Measurements from ENCODE around the gene STAG3. TPM values are rescaled to one million over a fixed set of nuclear protein-coding genes. Genes with fewer than 3 reads are reported as not detected.
A peak's percentile ranks its signal among the peaks of the same experiment; 100 is the strongest.

STAG3 gene
- polyA plus RNA-seq, 3 donors, result 0.39 TPM; not detected in 1

- no peak overlapping the region for H3K27ac Mint-ChIP-seq
- Histone ChIP-seq H3K4me2 (replicated peaks; ENCODE audit: extremely low read depth, low read length, poor library complexity, severe bottlenecking) (no peak overlapping the region), H3K4me3 (replicated peaks in 1 of 3; ENCODE audit: low read depth in 2 of 3, low read length in 3 of 3) (no peak overlapping the region), H3K9ac (ENCODE audit: insufficient read depth, low read length, poor library complexity, severe bottlenecking) (no peak overlapping the region), H3K36me3 (replicated peaks in 1 of 2; ENCODE audit: control insufficient read depth in 1 of 2, insufficient read depth in 2 of 2, low read length in 2 of 2) (no peaks in the 10 kb centered on the region), H3K79me2 (ENCODE audit: insufficient read depth, low read length) (no peaks in the 10 kb centered on the region), H3K27me3 (ENCODE audit: control insufficient read depth in 2 of 2, insufficient read depth in 2 of 2, low read length in 2 of 2) (peaks cover 0 to 14% of the 10 kb centered on the region in 2 donors), H4K20me1 (ENCODE audit: insufficient read depth, low read length) (no peaks in the 10 kb centered on the region), H3K27ac (ENCODE audit: low read depth in 1 of 2, low read length in 2 of 2) (no peak overlapping the region), H3K9me3 (replicated peaks in 1 of 2; ENCODE audit: control insufficient read depth in 1 of 2, insufficient read depth in 1 of 2, low read length in 2 of 2) (no peaks in the 10 kb centered on the region), H3K4me1 (ENCODE audit: control insufficient read depth in 1 of 2, insufficient read depth in 2 of 2, low read length in 2 of 2) (peaks cover 9 to 14% of the 10 kb centered on the region in 2 donors), H2AFZ (ENCODE audit: insufficient read depth, low read depth, low read length, poor library complexity, severe bottlenecking) (no peak overlapping the region)
- H3K4me3 Mint-ChIP-seq, result no peak overlapping the region
- 57% methylated on average over 2 of the region's 3 CpGs for WGBS (ENCODE audit: insufficient coverage)
- peaks cover 0 to 3% (median 0%) of the 10 kb centered on the region in 7 donors for H3K9me3 Mint-ChIP-seq
- TF ChIP-seq, protein P1, sequence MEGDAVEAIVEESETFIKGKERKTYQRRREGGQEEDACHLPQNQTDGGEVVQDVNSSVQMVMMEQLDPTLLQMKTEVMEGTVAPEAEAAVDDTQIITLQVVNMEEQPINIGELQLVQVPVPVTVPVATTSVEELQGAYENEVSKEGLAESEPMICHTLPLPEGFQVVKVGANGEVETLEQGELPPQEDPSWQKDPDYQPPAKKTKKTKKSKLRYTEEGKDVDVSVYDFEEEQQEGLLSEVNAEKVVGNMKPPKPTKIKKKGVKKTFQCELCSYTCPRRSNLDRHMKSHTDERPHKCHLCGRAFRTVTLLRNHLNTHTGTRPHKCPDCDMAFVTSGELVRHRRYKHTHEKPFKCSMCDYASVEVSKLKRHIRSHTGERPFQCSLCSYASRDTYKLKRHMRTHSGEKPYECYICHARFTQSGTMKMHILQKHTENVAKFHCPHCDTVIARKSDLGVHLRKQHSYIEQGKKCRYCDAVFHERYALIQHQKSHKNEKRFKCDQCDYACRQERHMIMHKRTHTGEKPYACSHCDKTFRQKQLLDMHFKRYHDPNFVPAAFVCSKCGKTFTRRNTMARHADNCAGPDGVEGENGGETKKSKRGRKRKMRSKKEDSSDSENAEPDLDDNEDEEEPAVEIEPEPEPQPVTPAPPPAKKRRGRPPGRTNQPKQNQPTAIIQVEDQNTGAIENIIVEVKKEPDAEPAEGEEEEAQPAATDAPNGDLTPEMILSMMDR (IDR thresholded peaks at IDR 0.05), result peak; percentile 95
- H3K4me1 Mint-ChIP-seq, result peaks cover 16% of the 10 kb centered on the region
- H3K36me3 Mint-ChIP-seq, result no peaks in the 10 kb centered on the region
- DNase-seq, result peak; percentile 58 to 66 (median 65)
- peaks cover 19% of the 10 kb centered on the region in 3 donors for H3K27me3 Mint-ChIP-seq (ENCODE audit: low read depth in 3 of 3)
- intact Hi-C loops (cut with micrococcal nuclease), result loop anchor here (2.0 to 5.0 kb wide), 2 partner anchors 84 to 85 kb away; partner anchors contain the start of gene PVRIG (in 1 of the 2)
Observed at GRCh38 chr7:100132697-100133151, 45.0 kb upstream of the STAG3 start.

GRCh38 chr7:100137851-100138760 is 39.6 kb upstream of the STAG3 start:
- intact Hi-C loops (cut with micrococcal nuclease), result loop anchor here in 1 of 2 donors (5.0 kb wide), 1 partner anchor 274 kb away; no protein-coding TSS in a partner anchor
- Histone ChIP-seq H3K4me3 (replicated peaks in 1 of 3; ENCODE audit: low read depth in 2 of 3, low read length in 3 of 3) (no peak overlapping the region), H3K9ac (ENCODE audit: insufficient read depth, low read length, poor library complexity, severe bottlenecking) (no peak overlapping the region), H3K9me3 (replicated peaks in 1 of 2; ENCODE audit: control insufficient read depth in 1 of 2, insufficient read depth in 1 of 2, low read length in 2 of 2) (no peaks in the 10 kb centered on the region), H4K20me1 (ENCODE audit: insufficient read depth, low read length) (no peaks in the 10 kb centered on the region), H3K79me2 (ENCODE audit: insufficient read depth, low read length) (no peaks in the 10 kb centered on the region), H2AFZ (ENCODE audit: insufficient read depth, low read depth, low read length, poor library complexity, severe bottlenecking) (peak overlapping the region; percentile 31), H3K4me2 (replicated peaks; ENCODE audit: extremely low read depth, low read length, poor library complexity, severe bottlenecking) (no peak overlapping the region), H3K27me3 (ENCODE audit: control insufficient read depth in 2 of 2, insufficient read depth in 2 of 2, low read length in 2 of 2) (no peaks in the 10 kb centered on the region), H3K36me3 (replicated peaks in 1 of 2; ENCODE audit: control insufficient read depth in 1 of 2, insufficient read depth in 2 of 2, low read length in 2 of 2) (no peaks in the 10 kb centered on the region), H3K27ac (ENCODE audit: low read depth in 1 of 2, low read length in 2 of 2) (no peak overlapping the region), H3K4me1 (ENCODE audit: control insufficient read depth in 1 of 2, insufficient read depth in 2 of 2, low read length in 2 of 2) (peaks cover 18 to 23% of the 10 kb centered on the region in 2 donors)
- no peaks in the 10 kb centered on the region for H3K9me3 Mint-ChIP-seq
- no peak for DNase-seq
- WGBS (ENCODE audit: insufficient coverage), result 84% methylated on average over 7 of the region's 13 CpGs
- TF ChIP-seq, protein P1 (IDR thresholded peaks at IDR 0.05), result no peak
- no peak overlapping the region for H3K4me3 Mint-ChIP-seq
- H3K27me3 Mint-ChIP-seq (ENCODE audit: low read depth in 3 of 3), result peaks cover 4 to 12% (median 5%) of the 10 kb centered on the region in 3 donors
- peaks cover 21% of the 10 kb centered on the region for H3K4me1 Mint-ChIP-seq
- no peaks in the 10 kb centered on the region for H3K36me3 Mint-ChIP-seq
- peak overlapping the region in 1 of 7 donors; percentile 32 for H3K27ac Mint-ChIP-seq
